HFF-Myc (cell line): ENCODE data around the gene CD101.

ENCODE experiments used
- DNase-seq: peaks from one replicate; pipeline ENCODE4 v3.0.0-alpha.2; 2011; ENCODE audit warnings: low read depth; ENCODE audit errors: extremely low read depth
- H3K4me3 ChIP-seq: replicated peaks from 2 replicates; pipeline ENCODE4 v1.5.1; 2011; ENCODE audit warnings: low read depth, mild to moderate bottlenecking, control low read depth, low read length
- CTCF ChIP-seq: IDR thresholded peaks from 2 replicates; pipeline ENCODE4 v1.5.1; 2012; ENCODE audit warnings: mild to moderate bottlenecking, low read depth, low read length, control low read depth; ENCODE audit errors: missing control alignments

CD101 gene

GRCh38 chr1:117032681-117033539 is 31.4 kb downstream of the CD101 start:
- DNase-seq, result no peak
- TF ChIP-seq CTCF, result no peak
- no peak overlapping the region for H3K4me3 ChIP-seq

- no peak for TF ChIP-seq CTCF
- no peak overlapping the region for H3K4me3 ChIP-seq
- DNase-seq, result no peak
Measured at GRCh38 chr1:117033772-117034171, 32.2 kb downstream of the CD101 start.

GRCh38 chr1:117034791-117035290 is 33.3 kb downstream of the CD101 start:
- H3K4me3 ChIP-seq, result no peak overlapping the region
- no peak for DNase-seq
- no peak for TF ChIP-seq CTCF

- no peak overlapping the region for H3K4me3 ChIP-seq
- DNase-seq, result no peak
- TF ChIP-seq CTCF, result no peak
Measured at GRCh38 chr1:117036018-117036461, 34.5 kb downstream of the CD101 start.

- DNase-seq, result no peak
- no peak for TF ChIP-seq CTCF
Measured at GRCh38 chr1:117037802-117038201, 36.2 kb downstream of the CD101 start.

GRCh38 chr1:117038236-117038635 is 36.7 kb downstream of the CD101 start:
- TF ChIP-seq CTCF, result no peak
- no peak overlapping the region for H3K4me3 ChIP-seq
- no peak for DNase-seq

More at GRCh38 chr1:117037802-117038201, 36.2 kb downstream of the CD101 start:
- no peak overlapping the region for H3K4me3 ChIP-seq
